ENCODE measurements around the gene NCOA7.

NCOA7 gene

DNA sequence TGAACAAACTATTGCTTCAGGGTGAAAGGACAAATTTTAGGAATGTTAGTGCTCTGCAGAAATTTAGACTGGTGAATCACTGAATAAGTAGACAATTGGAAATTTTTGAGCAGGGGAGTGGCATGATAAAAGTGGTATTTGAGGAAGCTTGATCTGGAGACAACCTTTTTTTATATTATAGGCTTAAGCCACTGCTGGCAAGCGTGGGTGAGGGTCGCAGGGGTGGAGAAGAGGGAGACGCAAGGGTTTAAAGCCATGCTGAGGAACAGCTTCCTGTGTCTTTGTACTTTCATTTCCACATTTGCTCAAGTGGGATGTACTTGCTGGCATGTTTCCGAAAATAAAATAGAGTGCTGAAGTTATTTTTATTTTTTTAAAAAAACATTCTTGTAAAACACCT is 23.7 kb downstream of the NCOA7 start:
- no peak for DNase-seq

DNA sequence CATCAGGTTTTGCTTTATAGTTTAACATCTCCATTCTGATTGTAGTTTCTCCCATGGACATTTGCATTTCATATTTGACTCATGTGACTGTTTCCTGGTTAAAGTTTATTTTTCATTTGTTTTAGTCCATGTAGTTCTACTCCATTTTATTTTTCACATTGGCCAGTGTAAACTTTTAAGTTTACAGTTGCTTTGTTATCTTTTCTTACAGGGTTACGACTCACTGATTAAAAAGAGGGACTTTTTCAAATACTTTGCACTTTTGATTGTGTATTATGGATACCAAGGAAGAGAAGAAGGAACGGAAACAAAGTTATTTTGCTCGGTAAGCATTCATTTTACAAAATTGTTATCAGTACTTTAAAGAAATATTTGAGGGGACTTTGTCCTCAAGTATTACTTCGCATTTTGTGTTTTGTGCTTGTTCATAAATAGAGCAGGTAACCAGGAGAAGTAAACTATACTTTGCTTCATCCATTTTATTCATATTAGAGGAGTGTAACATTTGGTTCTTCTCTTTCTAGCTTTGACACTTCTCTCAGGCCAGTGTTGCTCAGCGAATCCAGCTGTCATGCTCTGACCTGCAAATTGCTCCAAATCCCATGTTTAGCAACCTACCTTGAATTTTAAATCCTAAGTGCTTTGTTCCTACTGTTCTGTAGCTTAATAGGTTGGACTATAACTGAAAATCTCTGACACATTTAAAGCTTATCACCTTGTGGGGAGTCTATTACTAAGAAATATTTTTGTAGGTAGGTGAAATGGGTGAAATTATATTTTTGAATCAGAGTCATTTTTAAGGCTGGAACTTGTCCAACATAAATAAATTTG is 24.5 kb downstream of the NCOA7 start:
- no peak for DNase-seq

DNA sequence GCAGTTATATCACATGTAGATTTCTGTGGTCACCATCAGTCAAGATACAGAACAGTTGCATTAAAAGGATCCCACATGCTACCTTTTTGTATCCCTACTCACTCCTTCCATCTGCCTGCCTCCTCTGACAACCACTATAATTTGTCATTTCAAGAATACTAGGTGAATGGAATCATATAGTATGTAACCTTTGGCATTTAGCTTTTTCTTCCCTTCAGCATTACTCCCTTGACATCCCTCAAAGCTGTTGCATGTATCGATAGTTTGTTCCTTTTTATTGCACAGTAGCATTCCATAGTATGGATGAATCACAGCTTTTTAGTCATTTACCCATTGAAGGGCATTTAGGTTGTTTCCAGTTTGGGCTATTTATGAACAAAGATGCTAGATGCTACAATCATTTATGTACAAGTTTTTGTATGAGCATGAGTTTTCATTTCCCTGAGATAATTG is 26.1 kb downstream of the NCOA7 start:
- DNase-seq, result no peak

DNA sequence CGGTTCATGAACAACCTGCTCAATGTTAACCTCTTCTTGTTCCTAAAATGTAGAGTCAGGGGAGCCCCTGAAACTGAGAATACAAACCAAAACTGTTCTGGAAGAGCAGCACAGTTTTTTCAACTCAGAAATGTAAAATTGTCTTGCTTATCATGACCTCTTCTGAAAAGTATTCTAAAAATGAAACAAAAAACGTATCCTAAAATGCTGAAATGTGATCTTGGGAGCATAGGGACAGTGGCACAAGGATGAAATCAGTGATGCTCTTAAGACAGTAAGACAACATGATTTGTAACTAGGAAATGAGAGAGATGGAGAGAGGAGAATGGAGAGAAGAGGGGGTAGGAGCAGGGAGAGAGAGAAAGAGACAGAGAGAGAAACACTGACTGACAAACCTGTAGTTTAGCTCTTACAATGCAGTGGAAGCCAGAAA is 27.5 kb downstream of the NCOA7 start:
- DNase-seq, result no peak

- DNase-seq, result no peak
Measured at GRCh38 chr6:125818772-125819260, 28.1 kb downstream of the NCOA7 start.

DNA sequence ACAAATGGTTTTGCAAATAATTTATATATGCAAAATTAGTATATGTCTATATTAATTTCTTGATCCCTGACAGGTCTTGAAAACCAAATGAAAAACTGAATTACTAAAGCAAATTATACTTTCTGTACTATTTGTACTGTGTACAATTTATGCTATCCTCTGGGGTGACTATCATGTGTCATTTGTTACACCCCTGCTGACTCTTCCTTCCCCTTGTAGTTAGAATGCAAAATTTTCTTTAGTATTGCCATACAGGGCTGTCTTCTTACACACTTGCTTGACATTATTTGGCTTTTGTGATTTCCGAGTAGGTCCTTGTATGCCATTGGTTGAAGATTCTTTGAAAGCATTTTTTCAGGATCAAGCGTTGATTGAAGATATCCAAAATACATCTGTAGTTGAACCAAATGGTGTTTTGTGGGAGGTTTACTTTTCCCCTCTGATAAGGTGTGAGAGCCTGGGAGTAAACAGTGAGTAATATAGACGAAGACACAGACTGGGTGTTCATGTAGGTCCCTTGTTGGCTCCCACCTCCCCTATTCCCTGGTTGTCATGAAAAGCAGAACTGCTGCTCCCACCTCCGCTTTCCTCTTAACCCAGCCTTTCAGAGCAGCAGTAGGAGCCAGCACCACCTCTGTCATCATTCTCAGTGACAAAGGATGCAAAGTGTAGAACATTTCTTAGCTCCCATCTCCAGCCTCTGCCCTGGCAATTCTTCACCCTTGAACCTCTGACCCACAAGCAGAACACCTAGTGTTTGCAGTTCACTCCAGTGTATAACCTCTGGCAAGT is 29.0 kb downstream of the NCOA7 start:
- no peak for DNase-seq

- no peak for DNase-seq
Measured at GRCh38 chr6:125821825-125822281, 31.1 kb downstream of the NCOA7 start.

DNA sequence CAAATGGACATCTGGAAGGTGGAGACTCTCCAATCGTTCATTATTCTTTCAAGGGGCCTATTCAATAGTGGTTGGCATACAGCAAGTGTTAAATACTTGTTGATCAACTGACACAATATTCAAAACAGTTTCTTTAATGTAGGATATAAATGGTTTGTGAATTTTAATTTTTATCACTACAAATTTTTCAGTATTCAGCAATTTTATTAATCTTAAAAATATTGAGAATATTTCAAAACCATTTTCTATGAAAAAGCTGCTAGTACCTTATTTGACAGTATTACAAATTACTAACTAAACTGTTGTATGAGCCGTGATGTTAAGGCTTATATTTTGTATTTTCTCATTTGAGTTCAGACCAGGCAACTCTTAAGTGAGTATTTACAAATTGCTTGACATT is 32.4 kb downstream of the NCOA7 start:
- DNase-seq, result no peak

GRCh38 chr6:125824946-125825771 is 34.4 kb downstream of the NCOA7 start:
- DNase-seq, result no peak

GRCh38 chr6:125826695-125827463 is 36.1 kb downstream of the NCOA7 start:
- no peak for DNase-seq

GRCh38 chr6:125827788-125828320 is 37.1 kb downstream of the NCOA7 start:
- no peak for DNase-seq

DNA sequence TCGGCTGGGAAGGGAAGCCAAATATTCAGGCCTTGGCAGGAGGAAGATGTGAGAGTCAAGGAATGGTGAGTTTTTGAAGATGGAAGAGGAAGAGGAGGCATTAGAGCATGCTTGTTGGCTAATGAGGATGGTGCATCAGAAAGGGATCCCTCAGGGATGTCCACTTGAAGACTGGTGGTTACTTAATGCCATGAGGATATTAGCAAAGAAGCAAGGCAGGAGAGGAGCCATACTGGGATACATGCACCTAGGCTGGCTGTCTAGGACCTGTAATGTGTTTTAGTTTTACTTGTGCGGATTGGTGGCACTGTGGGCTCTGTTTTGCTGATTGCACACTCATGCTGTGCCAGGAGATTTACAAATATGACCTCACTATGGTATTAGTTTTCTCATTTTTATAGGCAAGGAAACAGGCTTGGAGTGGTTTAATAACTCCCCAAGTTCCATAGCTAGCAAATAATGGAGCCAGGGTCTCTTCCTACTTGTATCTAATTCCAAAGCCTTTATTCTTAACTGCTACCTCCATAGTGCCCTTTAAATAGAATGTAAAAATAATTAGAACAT is 37.8 kb downstream of the NCOA7 start:
- DNase-seq, result no peak

GRCh38 chr6:125829433-125829832 is 38.7 kb downstream of the NCOA7 start:
- DNase-seq, result no peak

DNA sequence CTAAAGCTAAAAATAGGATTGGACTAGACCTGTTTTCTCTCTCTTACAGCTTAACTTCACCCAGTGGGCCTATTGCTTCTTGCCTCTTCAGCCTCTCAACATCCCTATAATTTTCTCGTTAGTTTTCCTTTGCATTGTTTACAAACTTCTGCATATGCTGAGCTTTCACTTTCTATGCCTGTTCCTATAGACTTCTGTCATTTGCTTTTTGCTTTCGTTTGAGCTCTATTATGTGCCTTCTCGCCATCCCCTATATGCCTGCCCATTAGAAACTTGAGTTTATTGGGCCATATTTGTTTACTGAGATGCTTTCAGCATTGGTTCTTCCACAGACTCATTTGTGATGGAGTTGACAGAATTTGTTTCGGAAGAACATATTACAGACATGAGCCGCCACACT is 40.9 kb downstream of the NCOA7 start:
- no peak for DNase-seq

DNA sequence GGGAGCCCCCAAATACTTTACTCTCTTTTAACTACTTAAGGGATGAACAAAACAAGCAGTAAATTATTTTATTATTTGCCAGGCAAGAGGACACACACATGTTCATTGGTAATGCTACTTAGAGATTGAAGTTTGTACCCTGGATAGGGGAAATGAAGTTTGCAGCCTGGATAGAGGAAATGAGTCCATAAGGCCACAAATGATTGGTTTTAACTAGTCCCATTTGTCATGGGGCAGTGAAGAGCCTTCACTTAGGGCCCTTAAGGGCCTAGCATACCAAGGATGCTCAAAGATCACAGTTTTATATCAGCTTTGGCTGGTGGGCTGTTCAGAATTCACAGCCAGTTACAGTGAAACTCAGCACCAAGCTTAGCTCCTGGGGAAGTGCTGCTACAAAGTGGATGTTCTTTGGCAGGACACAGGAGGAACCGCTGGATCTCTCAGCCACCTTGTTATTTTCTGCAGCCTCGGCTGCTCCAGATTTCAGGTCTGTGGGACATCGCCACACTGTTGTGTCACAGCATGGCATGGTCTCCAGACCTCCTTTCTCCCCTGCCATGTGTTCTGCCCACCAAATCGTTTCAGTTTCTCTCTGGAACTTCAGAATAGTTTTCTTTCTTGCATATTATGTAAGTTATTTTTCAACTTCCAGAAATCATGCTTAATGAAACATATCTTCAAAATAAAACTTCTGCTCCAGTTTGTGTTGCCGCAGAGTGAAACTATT is 41.8 kb downstream of the NCOA7 start:
- no peak for DNase-seq

DNA sequence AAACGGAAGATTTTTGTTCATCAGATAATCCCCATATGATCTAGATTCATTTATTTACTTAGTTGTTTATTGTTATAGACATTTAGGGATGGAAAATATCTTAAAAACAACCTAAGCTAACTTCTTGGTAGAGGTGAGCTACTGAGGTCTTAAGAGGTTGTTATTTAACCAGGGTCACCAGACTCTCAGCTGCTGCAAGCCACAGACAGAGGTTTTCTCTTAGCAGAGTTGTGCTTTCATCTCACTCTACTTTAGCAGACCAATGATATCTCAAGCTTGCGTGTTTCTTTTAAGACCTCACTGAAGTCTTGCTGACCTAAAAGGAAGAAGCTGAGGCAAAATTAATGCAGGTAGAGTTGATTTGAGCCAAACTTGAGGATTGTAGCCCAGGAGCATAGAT is 43.6 kb downstream of the NCOA7 start:
- no peak for DNase-seq

DNA sequence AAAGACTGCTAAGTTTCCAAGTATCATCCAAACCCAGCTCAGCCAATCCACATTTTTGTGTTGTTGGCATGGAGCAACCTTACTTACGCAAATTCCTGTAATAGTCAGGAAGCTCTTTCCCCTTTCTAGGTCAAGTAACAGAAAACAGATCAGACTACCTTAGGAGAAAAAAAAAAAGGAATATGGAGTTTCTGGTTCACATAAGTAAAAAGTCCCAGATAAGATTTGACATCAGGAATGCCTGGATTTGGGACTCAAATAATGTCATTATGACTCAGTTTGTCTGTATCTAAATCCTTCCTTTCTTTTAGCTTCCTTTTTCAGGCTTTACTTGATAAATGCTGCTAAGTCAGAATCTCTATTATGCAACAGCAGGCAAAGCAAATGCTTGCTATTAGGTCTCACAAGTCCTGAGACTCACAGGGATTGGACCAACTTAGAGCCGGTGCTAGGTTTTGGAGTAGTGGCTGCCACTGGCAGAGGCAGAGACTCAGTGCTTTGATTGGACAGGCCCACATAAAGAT is 44.5 kb downstream of the NCOA7 start:
- DNase-seq, result no peak

- DNase-seq, result no peak
Measured at GRCh38 chr6:125836466-125836865, 45.7 kb downstream of the NCOA7 start.

DNA sequence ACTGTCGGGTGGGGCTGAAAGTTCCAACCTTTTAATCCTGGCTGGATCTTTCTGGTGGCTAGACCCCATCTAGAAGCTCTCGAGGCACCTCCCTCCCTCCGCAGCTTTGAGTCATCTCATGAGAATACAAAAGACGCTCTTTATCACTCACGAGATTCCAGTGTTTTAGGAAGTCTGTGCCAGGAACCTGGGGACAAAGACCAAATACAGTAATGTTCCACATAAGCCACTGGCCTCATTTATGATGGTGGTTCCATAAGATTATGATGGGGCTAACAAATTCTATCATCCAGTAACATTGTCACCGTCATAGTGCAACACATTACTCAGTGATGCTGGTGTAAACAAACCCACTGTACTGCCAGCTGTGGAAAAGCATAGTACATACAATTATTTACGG is 48.7 kb downstream of the NCOA7 start:
- DNase-seq, result no peak

- no peak for DNase-seq
Measured at GRCh38 chr6:125839879-125840278, 49.1 kb downstream of the NCOA7 start.

All from NCI-H526 treated with DMSO at 0.1 percent for 48 hours (cell line).